Rectal smooth muscle tissue (tissue), 1 donor: ENCODE measurements around the gene SART3.
"Not testable (repeated sequence)": the region's sequence is repeated elsewhere in the genome, so short reads cannot be mapped to it uniquely, and the experiment has no call there.

Experiments
- H3K27ac ChIP-seq: one replicate; pipeline ENCODE4 v1.7.0; 2013; ENCODE audit warnings: low read depth, low read length, inconsistent platforms
- H3K27me3 ChIP-seq: one replicate; pipeline ENCODE4 v1.7.0; 2013; ENCODE audit warnings: low read length; ENCODE audit not compliant: control insufficient read depth, insufficient read depth
- H3K36me3 ChIP-seq: one replicate; pipeline ENCODE4 v1.7.0; 2013; ENCODE audit warnings: low read length; ENCODE audit not compliant: control insufficient read depth, insufficient read depth
- H3K4me1 ChIP-seq: one replicate; pipeline ENCODE4 v1.7.0; 2013; ENCODE audit warnings: low read length; ENCODE audit not compliant: control insufficient read depth, insufficient read depth
- H3K4me3 ChIP-seq: one replicate; pipeline ENCODE4 v1.7.0; 2013; ENCODE audit warnings: low read length
- H3K9ac ChIP-seq: one replicate; pipeline ENCODE4 v1.7.0; 2013; ENCODE audit warnings: low read length

SART3 gene

DNA sequence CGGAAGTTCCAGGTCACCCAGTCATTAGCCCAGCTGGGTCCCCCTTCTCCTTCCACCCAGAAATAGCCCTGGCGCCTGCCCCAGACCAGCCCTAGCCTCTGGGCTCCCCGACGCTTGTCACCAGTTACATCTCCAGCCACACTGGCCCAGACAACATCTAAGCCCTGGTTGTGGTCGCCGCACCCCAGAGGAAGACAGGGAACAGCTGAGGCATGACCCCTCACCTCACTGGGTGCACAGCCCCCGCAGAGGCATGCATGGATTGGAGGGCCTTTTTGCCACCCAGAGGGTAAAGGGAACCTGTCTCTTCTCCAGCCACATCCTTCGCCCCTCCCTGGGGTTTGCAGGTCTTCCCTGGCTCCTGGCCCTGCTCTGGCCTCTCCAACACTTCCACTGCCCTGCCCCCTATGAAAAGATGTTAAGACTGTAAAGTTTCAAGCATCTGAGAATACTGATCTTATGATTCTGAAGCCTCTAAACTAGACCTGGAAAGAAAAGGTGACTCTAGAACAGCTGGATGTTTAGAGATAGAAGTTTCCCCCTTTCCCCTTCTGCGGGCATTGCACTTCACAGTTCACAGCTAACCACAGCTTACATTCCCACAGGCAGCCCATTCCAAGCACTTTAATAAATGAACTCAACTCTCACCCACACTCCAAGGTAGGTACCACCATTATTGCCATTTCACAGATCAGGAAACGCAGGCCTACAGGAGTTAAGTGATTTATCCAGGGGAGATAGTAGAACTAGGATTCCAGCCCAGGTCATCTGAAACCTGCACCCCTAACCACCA, 22.2 kb upstream of the SART3 start:
- Histone ChIP-seq H3K4me1 (no peaks in the 10 kb centered on the region), H3K36me3 (no peaks in the 10 kb centered on the region), H3K4me3 (no peak overlapping the region), H3K27ac (no peak overlapping the region), H3K9ac (no peak overlapping the region), H3K27me3 (no peaks in the 10 kb centered on the region)

DNA sequence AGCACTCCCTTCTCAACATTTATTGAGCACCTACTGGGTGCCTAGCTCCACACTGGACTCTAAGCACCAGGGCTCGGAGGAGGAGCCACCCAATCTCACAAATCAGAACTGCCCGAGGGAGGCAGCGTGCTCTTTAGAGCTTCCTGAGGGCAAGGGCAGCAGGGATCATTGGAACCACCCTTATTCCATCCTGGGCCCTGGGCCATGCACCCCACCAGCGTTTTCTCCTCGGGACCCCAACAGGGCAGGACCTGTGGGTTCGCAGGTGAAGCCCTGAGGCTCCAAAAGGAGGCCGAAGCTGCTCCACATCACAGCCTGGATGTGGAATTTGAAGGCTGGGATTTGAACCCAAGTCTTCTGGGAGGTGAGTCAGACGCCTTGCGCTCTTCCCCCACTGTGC, 21.5 kb upstream of the SART3 start:
- no peaks in the 10 kb centered on the region for H3K36me3 ChIP-seq
- no peak overlapping the region for H3K9ac ChIP-seq
- H3K4me3 ChIP-seq = no peak overlapping the region
- H3K4me1 ChIP-seq = no peaks in the 10 kb centered on the region
- H3K27ac ChIP-seq = no peak overlapping the region
- no peaks in the 10 kb centered on the region for H3K27me3 ChIP-seq

DNA sequence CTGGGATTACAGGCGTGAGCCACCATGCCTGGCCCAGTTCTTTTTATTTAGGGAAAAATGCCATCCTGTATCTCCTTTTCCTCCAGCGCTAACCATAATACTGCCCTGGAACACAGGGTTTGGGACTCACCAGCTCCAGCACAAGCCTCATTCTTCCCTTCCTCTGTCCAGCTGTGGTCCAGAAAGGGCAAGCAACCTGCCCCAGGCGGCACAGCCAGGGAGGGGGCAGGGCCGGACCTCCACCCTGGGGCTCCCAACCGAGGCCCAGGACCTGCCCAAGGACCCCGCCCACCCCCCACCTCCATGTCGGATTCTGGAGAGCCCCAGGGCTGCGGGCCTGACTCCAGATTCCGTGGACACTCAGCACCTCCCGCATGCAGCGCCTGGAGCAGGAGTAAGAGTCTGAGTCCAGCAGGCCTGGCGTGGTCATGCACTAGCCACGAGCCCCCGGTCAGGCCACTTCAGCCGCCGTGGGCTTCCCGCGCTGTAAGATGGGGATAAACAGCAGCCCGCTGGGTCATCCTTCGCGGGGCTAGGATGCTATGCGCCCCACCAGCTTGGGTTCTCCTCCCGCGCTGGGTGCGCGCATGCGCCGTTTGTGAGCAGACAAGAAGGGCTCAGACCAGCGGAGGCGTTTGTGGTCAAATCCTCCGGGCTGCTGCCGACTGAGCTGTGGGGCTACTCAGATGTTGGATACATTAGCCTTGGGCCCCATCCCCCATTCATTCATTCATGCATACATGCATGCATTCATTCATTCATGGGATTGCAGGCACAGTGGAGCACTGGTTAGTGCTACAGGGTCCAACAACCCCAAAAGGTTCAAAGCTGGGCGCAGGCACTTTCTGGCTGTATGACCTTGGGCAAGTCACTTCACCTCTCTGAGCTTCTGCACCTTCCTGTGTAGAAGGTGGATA, 20.6 kb upstream of the SART3 start:
- Histone ChIP-seq H3K27ac (no peak overlapping the region), H3K27me3 (no peaks in the 10 kb centered on the region), H3K9ac (no peak overlapping the region), H3K4me3 (no peak overlapping the region), H3K4me1 (no peaks in the 10 kb centered on the region), H3K36me3 (no peaks in the 10 kb centered on the region)

DNA sequence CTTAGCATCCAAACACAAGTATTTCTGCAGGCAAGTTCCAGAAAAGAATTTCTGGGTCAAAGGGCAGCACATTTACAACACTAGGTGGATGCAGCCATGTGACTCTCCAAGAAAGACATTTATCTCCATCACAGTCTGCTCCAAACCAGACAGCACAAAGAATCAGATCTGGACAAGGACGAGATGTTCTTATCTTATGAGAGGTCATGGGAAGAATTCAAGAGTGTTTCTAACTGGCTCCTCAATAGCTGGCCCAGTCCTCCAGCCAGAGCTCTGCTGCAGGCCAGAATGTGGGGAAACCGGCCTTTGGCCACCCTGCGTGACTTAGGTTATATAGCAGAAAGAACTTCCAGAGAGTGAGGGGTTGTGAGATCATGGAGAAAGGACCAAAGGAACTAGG, 19.6 kb upstream of the SART3 start:
- no peaks in the 10 kb centered on the region for H3K27me3 ChIP-seq
- no peak overlapping the region for H3K9ac ChIP-seq
- H3K36me3 ChIP-seq = no peaks in the 10 kb centered on the region
- no peaks in the 10 kb centered on the region for H3K4me1 ChIP-seq
- H3K4me3 ChIP-seq = no peak overlapping the region
- no peak overlapping the region for H3K27ac ChIP-seq

- Histone ChIP-seq H3K9ac (no peak overlapping the region), H3K27me3 (no peaks in the 10 kb centered on the region), H3K4me3 (no peak overlapping the region), H3K4me1 (no peaks in the 10 kb centered on the region), H3K36me3 (no peaks in the 10 kb centered on the region), H3K27ac (no peak overlapping the region)
These were observed 17.8 kb upstream of the SART3 start for GRCh38 chr12:108578813-108579212.

GRCh38 chr12:108578264-108578663, 17.3 kb upstream of the SART3 start:
- Histone ChIP-seq H3K36me3 (no peaks in the 10 kb centered on the region), H3K27me3 (no peaks in the 10 kb centered on the region), H3K4me1 (no peaks in the 10 kb centered on the region), H3K4me3 (no peak overlapping the region), H3K9ac (no peak overlapping the region), H3K27ac (no peak overlapping the region)

GRCh38 chr12:108577458-108577857, 16.5 kb upstream of the SART3 start:
- Histone ChIP-seq H3K9ac (no peak overlapping the region), H3K36me3 (no peaks in the 10 kb centered on the region), H3K4me3 (no peak overlapping the region), H3K27ac (no peak overlapping the region), H3K27me3 (no peaks in the 10 kb centered on the region), H3K4me1 (no peaks in the 10 kb centered on the region)

- no peak overlapping the region for H3K27ac ChIP-seq
- no peaks in the 10 kb centered on the region for H3K36me3 ChIP-seq
- no peaks in the 10 kb centered on the region for H3K4me1 ChIP-seq
- no peak overlapping the region for H3K9ac ChIP-seq
- H3K4me3 ChIP-seq = no peak overlapping the region
- no peaks in the 10 kb centered on the region for H3K27me3 ChIP-seq
These were observed 15.8 kb upstream of the SART3 start for GRCh38 chr12:108576660-108577234.

GRCh38 chr12:108575199-108575912, 14.4 kb upstream of the SART3 start:
- Histone ChIP-seq H3K4me3 (no peak overlapping the region), H3K36me3 (no peaks in the 10 kb centered on the region), H3K27me3 (no peaks in the 10 kb centered on the region), H3K9ac (no peak overlapping the region), H3K27ac (no peak overlapping the region), H3K4me1 (no peaks in the 10 kb centered on the region)

DNA sequence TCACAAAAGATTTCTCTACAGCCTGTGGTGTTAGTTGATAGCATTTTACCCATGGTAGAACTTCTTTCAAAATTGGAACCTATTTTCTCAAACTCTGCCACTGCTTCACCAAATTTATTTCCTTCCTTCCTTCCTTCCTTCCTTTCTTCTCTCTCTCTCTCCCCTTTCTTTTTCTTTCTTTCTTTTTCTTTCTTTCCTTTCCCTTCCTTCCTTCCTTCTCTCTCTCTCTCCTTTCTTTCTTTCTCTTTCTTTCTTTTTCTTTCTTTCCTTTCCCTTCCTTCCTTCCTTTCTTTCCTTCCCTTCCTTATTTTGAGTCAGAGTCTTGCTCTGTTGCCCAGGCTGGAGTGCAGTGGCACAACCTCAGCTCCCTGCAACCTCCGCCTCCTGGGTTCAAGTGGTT, 13.3 kb upstream of the SART3 start:
- not testable (repeated sequence) for H3K27me3 ChIP-seq, H3K9ac ChIP-seq, H3K36me3 ChIP-seq, H3K4me3 ChIP-seq, H3K27ac ChIP-seq, H3K4me1 ChIP-seq

- Histone ChIP-seq H3K4me1 (peaks cover 3% of the 10 kb centered on the region), H3K27me3 (no peaks in the 10 kb centered on the region), H3K27ac (no peak overlapping the region), H3K9ac (no peak overlapping the region), H3K4me3 (no peak overlapping the region), H3K36me3 (peaks cover 6% of the 10 kb centered on the region)
These were observed 12.3 kb upstream of the SART3 start for GRCh38 chr12:108573317-108573716.

- H3K27ac ChIP-seq = no peak overlapping the region
- peaks cover 3% of the 10 kb centered on the region for H3K4me1 ChIP-seq
- no peak overlapping the region for H3K4me3 ChIP-seq
- H3K9ac ChIP-seq = no peak overlapping the region
- H3K36me3 ChIP-seq = peaks cover 11% of the 10 kb centered on the region
- no peaks in the 10 kb centered on the region for H3K27me3 ChIP-seq
These were observed 11.3 kb upstream of the SART3 start for GRCh38 chr12:108572166-108572790.
